CD14-positive monocyte (primary cell): ENCODE measurements around the gene SLC4A1. TPM values are rescaled to one million over a fixed set of nuclear protein-coding genes. Genes with fewer than 3 reads are reported as not detected.

Experiments used
- DNase-seq, 3 donors: peaks; one replicate each; pipeline ENCODE4 v3.0.0-alpha.2; 2011 to 2022
- H2AFZ ChIP-seq: 2 replicates; pipeline ENCODE4 v1.6.0; 2012; ENCODE audit warnings: mild to moderate bottlenecking, low read depth, low read length, inconsistent platforms; ENCODE audit not compliant: insufficient read depth, poor library complexity, severe bottlenecking
- H3K27ac ChIP-seq, 2 donors: 1 replicate in 1 of 2; 2 replicates in 1 of 2; pipeline ENCODE4 v1.5.1; 2012 to 2013; ENCODE audit warnings: low read length in 2 of 2, control low read depth in 1 of 2, inconsistent platforms in 1 of 2, low read depth in 1 of 2, mild to moderate bottlenecking in 1 of 2
- H3K27me3 ChIP-seq, 2 donors: one replicate each; pipeline versions ENCODE4 v1.6.0 to v1.6.1; 2011 to 2013; ENCODE audit warnings: low read length in 2 of 2; ENCODE audit not compliant: control insufficient read depth in 2 of 2, insufficient read depth in 2 of 2
- H3K36me3 ChIP-seq, 2 donors: replicated peaks in 1 of 2; 1 replicate in 1 of 2; 2 replicates in 1 of 2; pipeline versions ENCODE4 v1.5.1 to v1.6.1; 2012 to 2013; ENCODE audit warnings: low read length in 2 of 2, control low read depth in 1 of 2, inconsistent platforms in 1 of 2, mild to moderate bottlenecking in 1 of 2; ENCODE audit not compliant: insufficient read depth in 2 of 2, control insufficient read depth in 1 of 2
- H3K4me1 ChIP-seq, 2 donors: 1 replicate in 1 of 2; 2 replicates in 1 of 2; pipeline versions ENCODE4 v1.5.1 to v1.6.1; 2012 to 2013; ENCODE audit warnings: low read length in 2 of 2, control low read depth in 1 of 2, inconsistent platforms in 1 of 2, mild to moderate bottlenecking in 1 of 2, moderate library complexity in 1 of 2; ENCODE audit not compliant: insufficient read depth in 2 of 2, control insufficient read depth in 1 of 2
- H3K4me2 ChIP-seq: replicated peaks from 2 replicates; pipeline ENCODE3; 2012; ENCODE audit warnings: low read length, moderate library complexity, mild to moderate bottlenecking; ENCODE audit not compliant: poor library complexity, severe bottlenecking; ENCODE audit errors: extremely low read depth
- H3K4me3 ChIP-seq, 3 experiments: fragments of 200-600 bp in 1 of 3; sonication (generic) in 1 of 3; replicated peaks in 1 of 3; 1 replicate in 2 of 3; 2 replicates in 1 of 3; pipeline ENCODE4 v1.5.1; 2011 to 2013; ENCODE audit warnings: low read length in 3 of 3, mild to moderate bottlenecking in 3 of 3, control low read depth in 2 of 3, low read depth in 2 of 3, inconsistent platforms in 1 of 3, moderate library complexity in 1 of 3
- H3K79me2 ChIP-seq: 2 replicates; pipeline ENCODE4 v1.6.0; 2012; ENCODE audit warnings: mild to moderate bottlenecking, control low read depth, inconsistent platforms, low read length, moderate library complexity; ENCODE audit not compliant: insufficient read depth
- H3K9ac ChIP-seq: 2 replicates; pipeline ENCODE4 v1.6.0; 2017; ENCODE audit warnings: low read length, mild to moderate bottlenecking; ENCODE audit not compliant: insufficient read depth, poor library complexity, severe bottlenecking
- H3K9me3 ChIP-seq, 2 donors: replicated peaks in 1 of 2; 1 replicate in 1 of 2; 2 replicates in 1 of 2; pipeline versions ENCODE4 v1.5.1 to v1.6.1; 2012 to 2013; ENCODE audit warnings: low read length in 2 of 2, control low read depth in 1 of 2; ENCODE audit not compliant: control insufficient read depth in 1 of 2, insufficient read depth in 1 of 2
- H4K20me1 ChIP-seq: 2 replicates; pipeline ENCODE4 v1.6.0; 2012; ENCODE audit warnings: mild to moderate bottlenecking, low read length, control low read depth, moderate library complexity; ENCODE audit not compliant: insufficient read depth
- H3K27ac Mint-ChIP-seq, 7 donors: one replicate each; pipeline ENCODE4 v1.8.0; 2020; ENCODE audit warnings: mild to moderate bottlenecking in 7 of 7, mixed read lengths in 7 of 7, moderate library complexity in 6 of 7, inconsistent platforms in 2 of 7
- H3K27me3 Mint-ChIP-seq, 3 donors: one replicate each; pipeline ENCODE4 v1.8.0; 2021 to 2022; ENCODE audit warnings: low read depth in 3 of 3, mild to moderate bottlenecking in 3 of 3, mixed read lengths in 3 of 3, moderate library complexity in 3 of 3, inconsistent platforms in 1 of 3
- H3K36me3 Mint-ChIP-seq, 2 donors: one replicate each; pipeline ENCODE4 v1.8.0; 2020; ENCODE audit warnings: mixed read lengths in 2 of 2, inconsistent platforms in 1 of 2, mild to moderate bottlenecking in 1 of 2
- H3K4me1 Mint-ChIP-seq: one replicate; pipeline ENCODE4 v1.8.0; 2020; ENCODE audit warnings: mild to moderate bottlenecking, mixed read lengths
- H3K4me3 Mint-ChIP-seq, 2 donors: one replicate each; pipeline ENCODE4 v1.8.0; 2020; ENCODE audit warnings: mild to moderate bottlenecking in 2 of 2, mixed read lengths in 2 of 2, moderate library complexity in 1 of 2
- H3K9me3 Mint-ChIP-seq, 7 donors: one replicate each; pipeline ENCODE4 v1.8.0; 2020 to 2022; ENCODE audit warnings: mixed read lengths in 7 of 7, mild to moderate bottlenecking in 6 of 7, moderate library complexity in 6 of 7, inconsistent platforms in 2 of 7
- CTCF ChIP-seq: fragments of 200-600 bp; IDR thresholded peaks from one replicate; pipeline ENCODE4 v1.8.0; 2022; ENCODE audit warnings: antibody characterized with exemption, mild to moderate bottlenecking
- WGBS: methylation state at CpG from one replicate; pipeline ENCODE4 v1.1.5; 2013; ENCODE audit warnings: missing lambda C conversion rate; ENCODE audit not compliant: insufficient coverage; 5-methylcytosine and 5-hydroxymethylcytosine counted together
- intact Hi-C, 2 donors: fragments of 100-400 bp; cut with micrococcal nuclease; formaldehyde crosslinking; loops; one replicate each; pipeline versions ENCODE4 v1.15.0 to v1.15.1; 2023
- polyA plus RNA-seq, 3 donors: library from polyadenylated mRNA; depleted of rRNA in 1 of 3; unstranded in 2 of 3; stranded (reverse) in 1 of 3; fragments of 300-500 nt in 2 of 3; fragments of >200 nt in 1 of 3; fragmentation: Illumina TruSeq in 2 of 3; gene quantifications; 1 replicate in 2 of 3; 2 replicates in 1 of 3; pipeline ENCODE4 v1.2.3, GENCODE V29; 2012 to 2021

SLC4A1 gene
- polyA plus RNA-seq, 3 donors: 0.04 TPM; not detected in 2

DNA sequence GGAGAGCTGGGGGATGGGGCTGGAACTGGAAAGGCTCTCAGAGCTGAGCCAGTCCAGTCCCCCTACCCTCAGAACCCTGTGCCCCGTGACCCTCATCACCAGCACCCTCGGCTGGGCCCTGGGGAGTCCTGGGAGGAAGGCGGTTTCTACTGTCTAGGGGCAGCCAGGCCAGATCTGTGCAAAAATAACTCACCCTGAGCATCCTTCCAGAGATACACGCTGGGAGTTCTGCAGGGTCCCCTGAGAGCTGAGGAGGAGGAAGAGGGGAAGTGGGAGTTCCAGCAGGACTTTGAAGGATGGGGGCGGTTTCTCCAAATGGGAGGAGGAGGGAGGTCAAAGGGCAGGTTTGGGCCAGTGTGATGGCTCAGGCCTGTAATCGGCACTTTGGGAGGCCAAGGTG is 5.0 kb upstream of the SLC4A1 start:
- Histone ChIP-seq H3K36me3 (no peaks in the 10 kb centered on the region), H3K27me3 (peaks cover 0 to 5% of the 10 kb centered on the region in 2 donors), H2AFZ (no peak overlapping the region), H3K79me2 (no peaks in the 10 kb centered on the region), H3K4me1 (no peaks in the 10 kb centered on the region), H3K4me2 (no peak overlapping the region), H3K9ac (no peak overlapping the region), H4K20me1 (no peaks in the 10 kb centered on the region), H3K9me3 (no peaks in the 10 kb centered on the region), H3K4me3 (no peak overlapping the region), H3K27ac (no peak overlapping the region)
- no peak for DNase-seq
- no peak for TF ChIP-seq CTCF
- intact Hi-C loops: no loop called here
- peaks cover 18 to 30% (median 19%) of the 10 kb centered on the region in 3 donors for H3K27me3 Mint-ChIP-seq
- no peaks in the 10 kb centered on the region for H3K36me3 Mint-ChIP-seq
- H3K4me1 Mint-ChIP-seq: peaks cover 9% of the 10 kb centered on the region
- peaks cover 0 to 3% (median 0%) of the 10 kb centered on the region in 7 donors for H3K9me3 Mint-ChIP-seq
- H3K4me3 Mint-ChIP-seq: no peak overlapping the region
- WGBS: 94% methylated on average over 2 of the region's 6 CpGs
- no peak overlapping the region for H3K27ac Mint-ChIP-seq

DNA sequence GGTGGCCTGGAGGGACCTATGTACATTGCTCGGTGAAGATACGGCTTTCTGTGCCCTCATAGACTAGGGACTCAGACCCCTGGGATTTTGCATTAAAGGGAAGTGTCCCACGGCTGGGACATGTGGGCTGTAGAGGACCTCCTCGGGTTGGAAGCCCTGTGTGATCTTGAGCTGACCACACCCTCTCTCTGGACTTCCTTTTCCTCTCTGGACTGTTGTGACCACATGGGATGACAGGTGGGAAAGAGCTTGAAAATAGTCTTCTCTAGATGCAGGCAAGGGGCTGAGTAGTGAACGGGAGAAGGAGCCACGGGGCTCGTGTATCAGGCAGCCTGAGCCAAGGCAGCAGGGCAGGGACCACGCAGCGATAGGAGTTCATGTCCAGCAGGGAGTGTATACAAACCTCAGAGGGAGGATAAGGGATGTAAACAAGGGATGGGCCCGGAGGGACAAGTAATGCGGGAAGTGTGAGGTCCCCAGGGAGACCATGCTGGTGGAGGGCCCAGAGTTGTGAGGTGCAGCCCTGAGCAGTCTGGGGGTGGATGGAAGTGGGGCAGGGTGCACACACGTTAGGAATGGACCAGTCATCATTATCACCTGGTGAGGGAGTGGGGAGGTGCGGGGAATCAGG is 4.5 kb upstream of the SLC4A1 start:
- TF ChIP-seq CTCF: no peak
- Mint-ChIP-seq H3K9me3 (peaks cover 0 to 3% (median 0%) of the 10 kb centered on the region in 7 donors), H3K4me3 (no peak overlapping the region), H3K36me3 (no peaks in the 10 kb centered on the region), H3K4me1 (peaks cover 9% of the 10 kb centered on the region), H3K27me3 (peaks cover 18 to 31% (median 18%) of the 10 kb centered on the region in 3 donors), H3K27ac (no peak overlapping the region)
- WGBS: 86% methylated on average over 10 of the region's 13 CpGs
- H2AFZ ChIP-seq: no peak overlapping the region
- H3K4me3 ChIP-seq: no peak overlapping the region
- H3K4me2 ChIP-seq: no peak overlapping the region
- no peaks in the 10 kb centered on the region for H3K27me3 ChIP-seq
- intact Hi-C loops: no loop called here
- H3K36me3 ChIP-seq: no peaks in the 10 kb centered on the region
- no peaks in the 10 kb centered on the region for H3K9me3 ChIP-seq
- H4K20me1 ChIP-seq: no peaks in the 10 kb centered on the region
- no peak for DNase-seq
- no peak overlapping the region for H3K27ac ChIP-seq
- H3K79me2 ChIP-seq: no peaks in the 10 kb centered on the region
- no peak overlapping the region for H3K9ac ChIP-seq
- H3K4me1 ChIP-seq: no peaks in the 10 kb centered on the region
